ENCODE measurements around the gene MUC12. TPM values are rescaled to one million over a fixed set of nuclear protein-coding genes. Genes with fewer than 3 reads are reported as not detected.

Gene MUC12
- total RNA-seq, 4 donors from 2014 or later: not detected

DNA sequence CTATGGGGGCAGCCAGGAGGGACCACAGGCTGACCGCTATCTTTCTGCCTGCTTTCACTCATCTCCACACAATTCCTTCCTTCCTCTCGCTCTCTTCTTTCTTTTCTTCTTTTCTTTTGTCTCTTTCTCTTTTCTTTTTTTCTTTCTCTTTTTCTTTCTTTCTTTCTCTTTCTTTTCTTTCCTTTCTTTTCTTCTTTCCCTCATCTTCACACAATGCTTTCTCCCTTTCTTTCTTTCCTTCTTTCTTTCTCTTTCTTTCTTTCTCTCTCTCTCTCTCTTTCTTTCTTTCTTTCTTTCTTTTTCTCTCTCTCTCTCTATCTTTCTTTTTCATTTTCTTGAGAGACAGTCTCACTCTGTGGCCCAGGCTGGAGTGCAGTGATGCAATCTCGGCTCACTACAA lies 6.8 kb upstream of the MUC12 start:
- DNase-seq (ENCODE audit: low spot score in 2 of 2): no peak
- TF ChIP-seq, protein P1, sequence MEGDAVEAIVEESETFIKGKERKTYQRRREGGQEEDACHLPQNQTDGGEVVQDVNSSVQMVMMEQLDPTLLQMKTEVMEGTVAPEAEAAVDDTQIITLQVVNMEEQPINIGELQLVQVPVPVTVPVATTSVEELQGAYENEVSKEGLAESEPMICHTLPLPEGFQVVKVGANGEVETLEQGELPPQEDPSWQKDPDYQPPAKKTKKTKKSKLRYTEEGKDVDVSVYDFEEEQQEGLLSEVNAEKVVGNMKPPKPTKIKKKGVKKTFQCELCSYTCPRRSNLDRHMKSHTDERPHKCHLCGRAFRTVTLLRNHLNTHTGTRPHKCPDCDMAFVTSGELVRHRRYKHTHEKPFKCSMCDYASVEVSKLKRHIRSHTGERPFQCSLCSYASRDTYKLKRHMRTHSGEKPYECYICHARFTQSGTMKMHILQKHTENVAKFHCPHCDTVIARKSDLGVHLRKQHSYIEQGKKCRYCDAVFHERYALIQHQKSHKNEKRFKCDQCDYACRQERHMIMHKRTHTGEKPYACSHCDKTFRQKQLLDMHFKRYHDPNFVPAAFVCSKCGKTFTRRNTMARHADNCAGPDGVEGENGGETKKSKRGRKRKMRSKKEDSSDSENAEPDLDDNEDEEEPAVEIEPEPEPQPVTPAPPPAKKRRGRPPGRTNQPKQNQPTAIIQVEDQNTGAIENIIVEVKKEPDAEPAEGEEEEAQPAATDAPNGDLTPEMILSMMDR (IDR thresholded peaks at IDR 0.05): no peak
- TF ChIP-seq POLR2AphosphoS5 (IDR thresholded peaks at IDR 0.05) (no peak), EP300 (IDR thresholded peaks at IDR 0.05) (no peak)
- Histone ChIP-seq H3K36me3 (no peaks in the 10 kb centered on the region), H3K9me3 (no peaks in the 10 kb centered on the region), H3K27me3 (peaks cover 67% of the 10 kb centered on the region), H3K4me1 (peaks cover 16% of the 10 kb centered on the region), H3K27ac (no peak overlapping the region), H3K4me3 (no peak overlapping the region)
- WGBS: 66% methylated on average over 3 of the region's 3 CpGs

DNA sequence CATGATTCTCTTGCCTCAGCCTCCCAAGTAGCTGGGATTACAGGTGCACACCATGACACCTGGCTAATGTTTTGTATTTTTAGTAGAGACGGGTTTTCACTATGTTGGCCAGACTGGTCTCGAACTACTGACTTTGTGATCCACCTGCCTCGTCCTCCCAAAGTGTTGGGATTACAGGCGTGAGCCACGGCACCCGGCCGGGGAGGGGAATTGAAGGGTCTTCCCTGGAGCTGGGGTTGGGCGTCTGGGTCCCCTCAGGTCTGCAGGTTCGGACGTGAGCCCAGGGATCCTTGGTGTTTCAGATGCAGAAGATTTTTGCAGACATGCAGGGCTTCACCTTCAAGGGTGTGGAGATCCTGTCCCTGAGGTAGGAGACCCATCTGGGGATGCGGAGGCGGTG lies 6.0 kb upstream of the MUC12 start:
- H3K4me3 ChIP-seq: no peak overlapping the region
- peaks cover 16% of the 10 kb centered on the region for H3K4me1 ChIP-seq
- no peak for DNase-seq (ENCODE audit: low spot score in 2 of 2)
- peaks cover 75% of the 10 kb centered on the region for H3K27me3 ChIP-seq
- TF ChIP-seq, protein P1 (IDR thresholded peaks at IDR 0.05): no peak
- TF ChIP-seq EP300 (IDR thresholded peaks at IDR 0.05) (no peak), POLR2AphosphoS5 (IDR thresholded peaks at IDR 0.05) (no peak), POLR2A (IDR thresholded peaks at IDR 0.05) (no peak)
- no peaks in the 10 kb centered on the region for H3K9me3 ChIP-seq
- no peak overlapping the region for H3K27ac ChIP-seq
- WGBS: 75% methylated on average over 12 of the region's 12 CpGs
- H3K36me3 ChIP-seq: no peaks in the 10 kb centered on the region

DNA sequence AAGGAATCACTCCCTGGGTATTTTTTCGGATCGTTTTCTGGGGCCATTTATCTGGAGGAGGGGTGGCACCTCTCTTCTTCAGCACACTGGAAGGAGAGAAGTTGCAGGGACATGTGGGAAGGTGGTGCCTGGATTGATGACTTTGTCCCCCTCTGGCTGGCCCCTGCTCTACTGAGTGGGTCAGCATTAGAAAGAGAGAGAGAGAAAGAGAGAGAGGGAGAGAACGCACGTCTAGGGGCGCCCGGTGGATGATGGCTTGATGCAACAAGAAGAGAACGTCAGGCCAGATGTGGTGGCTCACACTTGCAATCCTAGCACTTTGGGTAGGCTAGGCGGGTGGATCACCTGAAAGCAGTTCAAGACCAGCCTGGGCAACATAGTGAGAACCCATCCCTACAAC lies 5.5 kb upstream of the MUC12 start:
- H3K27me3 ChIP-seq: peaks cover 80% of the 10 kb centered on the region
- H3K36me3 ChIP-seq: no peaks in the 10 kb centered on the region
- no peak for DNase-seq (ENCODE audit: low spot score in 2 of 2)
- H3K27ac ChIP-seq: no peak overlapping the region
- WGBS: 79% methylated on average over 8 of the region's 8 CpGs
- peaks cover 16% of the 10 kb centered on the region for H3K4me1 ChIP-seq
- H3K4me3 ChIP-seq: no peak overlapping the region
- no peaks in the 10 kb centered on the region for H3K9me3 ChIP-seq
- TF ChIP-seq, protein P1 (IDR thresholded peaks at IDR 0.05): no peak
- TF ChIP-seq EP300 (IDR thresholded peaks at IDR 0.05) (no peak), POLR2A (IDR thresholded peaks at IDR 0.05) (no peak)

DNA sequence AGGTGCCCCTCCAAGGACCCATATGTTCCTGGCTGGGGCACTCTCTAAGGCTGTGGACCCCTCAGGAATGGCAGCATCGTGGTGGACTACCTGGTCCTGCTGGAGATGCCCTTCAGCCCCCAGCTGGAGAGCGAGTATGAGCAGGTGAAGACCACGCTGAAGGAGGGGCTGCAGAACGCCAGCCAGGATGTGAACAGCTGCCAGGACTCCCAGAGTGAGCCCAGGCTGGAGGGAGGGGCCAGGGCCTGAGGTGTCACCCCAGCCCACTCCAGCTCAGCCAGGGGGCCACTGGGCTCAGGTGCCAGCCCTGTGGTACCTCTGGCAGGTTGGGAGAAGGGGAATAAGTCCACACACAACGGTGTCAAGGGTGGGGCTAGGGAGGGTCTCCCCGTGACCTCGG lies 4.7 kb upstream of the MUC12 start:
- 39% methylated on average over 6 of the region's 7 CpGs for WGBS
- no peaks in the 10 kb centered on the region for H3K36me3 ChIP-seq
- DNase-seq (ENCODE audit: low spot score in 2 of 2): no peak
- no peak overlapping the region for H3K27ac ChIP-seq
- TF ChIP-seq POLR2A (IDR thresholded peaks at IDR 0.05): no peak
- no peak for TF ChIP-seq POLR2AphosphoS5 (IDR thresholded peaks at IDR 0.05)
- TF ChIP-seq, protein P1 (IDR thresholded peaks at IDR 0.05): no peak
- TF ChIP-seq EP300 (IDR thresholded peaks at IDR 0.05): no peak
- H3K4me1 ChIP-seq: peaks cover 16% of the 10 kb centered on the region
- no peaks in the 10 kb centered on the region for H3K9me3 ChIP-seq
- no peak overlapping the region for H3K4me3 ChIP-seq
- peaks cover 85% of the 10 kb centered on the region for H3K27me3 ChIP-seq

DNA sequence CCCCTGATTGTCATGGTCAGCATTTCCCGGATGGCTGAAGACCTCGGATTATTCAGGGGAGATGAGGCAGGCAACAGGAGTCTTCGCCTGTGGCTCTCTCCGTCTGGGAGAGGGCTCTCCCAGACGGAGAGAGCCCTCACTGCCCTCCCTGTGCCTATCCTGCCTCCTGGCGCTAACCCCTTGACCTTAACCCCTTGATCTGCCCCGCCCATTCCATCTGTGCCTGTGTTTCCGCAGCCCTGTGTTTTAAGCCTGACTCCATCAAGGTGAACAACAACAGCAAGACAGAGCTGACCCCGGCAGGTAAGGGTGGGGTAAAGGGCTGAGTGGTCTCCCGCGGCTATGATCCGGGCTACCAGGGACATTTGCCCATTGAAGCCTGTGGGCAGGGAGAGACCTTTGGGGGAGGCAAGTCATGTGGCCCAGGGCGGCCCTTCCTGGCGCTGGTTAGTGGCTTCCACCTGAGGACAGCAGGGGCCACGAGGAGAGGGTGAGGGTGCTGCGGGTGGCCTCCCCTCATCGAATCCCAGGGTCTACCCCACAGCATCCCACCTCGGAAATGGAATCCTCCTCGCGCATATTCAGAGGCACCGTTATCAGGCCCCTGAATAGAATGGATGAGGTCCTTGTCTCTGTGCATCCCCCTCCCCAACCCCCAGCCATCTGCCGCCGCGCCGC lies 4.2 kb upstream of the MUC12 start:
- TF ChIP-seq, protein P1 (IDR thresholded peaks at IDR 0.05): no peak
- TF ChIP-seq POLR2A (IDR thresholded peaks at IDR 0.05) (no peak), EP300 (IDR thresholded peaks at IDR 0.05) (no peak), POLR2AphosphoS5 (IDR thresholded peaks at IDR 0.05) (no peak)
- Histone ChIP-seq H3K9me3 (no peaks in the 10 kb centered on the region), H3K4me3 (no peak overlapping the region), H3K27ac (no peak overlapping the region), H3K27me3 (peaks cover 85% of the 10 kb centered on the region), H3K36me3 (no peaks in the 10 kb centered on the region), H3K4me1 (peaks cover 16% of the 10 kb centered on the region)
- WGBS: 19% methylated on average over 24 of the region's 25 CpGs
- no peak for DNase-seq (ENCODE audit: low spot score in 2 of 2)
